ENCODE results near the gene OMA1. TPM values are rescaled to one million over a fixed set of nuclear protein-coding genes. Genes with fewer than 3 reads are reported as not detected.

The OMA1 gene
- total RNA-seq, 1 donor from 2014 or later: 33.4 TPM

DNA sequence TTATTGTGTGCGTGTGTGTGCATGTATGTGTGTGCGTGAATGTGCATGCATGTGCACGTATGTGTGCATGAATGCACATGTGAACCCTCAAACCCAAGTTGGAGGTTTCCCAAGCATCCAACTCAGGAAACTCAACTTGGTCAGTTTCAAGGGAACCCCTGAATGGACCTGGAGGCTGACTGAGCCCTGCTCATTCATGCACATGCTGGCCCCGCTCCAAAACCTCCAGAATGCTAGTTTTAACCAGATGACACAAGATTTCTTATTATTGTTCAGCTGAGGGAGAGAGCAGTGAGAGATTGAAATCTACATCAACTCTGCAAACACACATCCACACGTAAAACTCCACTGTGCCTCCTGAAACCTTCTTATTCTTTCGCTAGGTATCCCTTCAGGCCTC is 104.4 kb downstream of the OMA1 start:
- no peaks in the 10 kb centered on the region for H3K4me1 ChIP-seq
- DNase-seq: no peak
- intact Hi-C loops (cut with DNase I): no loop called here
- no peak overlapping the region for H3K27ac ChIP-seq
- no peak for ATAC-seq
- no peaks in the 10 kb centered on the region for H3K36me3 ChIP-seq
- no peak overlapping the region for H3K4me3 ChIP-seq
- no peaks in the 10 kb centered on the region for H3K9me3 ChIP-seq
- no peak for TF ChIP-seq CTCF (IDR thresholded peaks at IDR 0.05)
- no peaks in the 10 kb centered on the region for H3K27me3 ChIP-seq (ENCODE audit: low read depth)

DNA sequence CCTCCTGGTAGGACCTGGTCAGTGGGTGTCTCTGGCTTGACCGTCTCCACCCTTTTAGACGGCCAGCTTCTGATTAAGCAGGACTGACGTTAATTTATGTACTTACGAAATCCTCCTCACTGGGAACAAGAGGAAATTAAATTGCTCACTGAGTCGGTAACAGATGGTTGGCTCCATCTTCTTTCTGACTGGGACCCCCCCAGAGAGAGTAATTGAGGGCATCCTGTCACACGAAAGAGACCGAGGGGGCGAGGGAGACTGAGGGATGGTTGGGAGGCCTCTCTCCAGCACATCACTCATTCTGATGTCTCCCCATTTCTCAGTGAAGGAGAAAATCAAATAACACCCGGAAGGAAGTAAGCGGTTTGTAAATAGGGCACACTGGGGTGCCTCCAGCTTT is 104.8 kb downstream of the OMA1 start:
- H3K27me3 ChIP-seq (ENCODE audit: low read depth): no peaks in the 10 kb centered on the region
- ATAC-seq (no peak), DNase-seq (no peak)
- no peak overlapping the region for H3K4me3 ChIP-seq
- TF ChIP-seq CTCF (IDR thresholded peaks at IDR 0.05): no peak
- H3K27ac ChIP-seq: no peak overlapping the region
- intact Hi-C loops (cut with DNase I): no loop called here
- H3K4me1 ChIP-seq: no peaks in the 10 kb centered on the region
- H3K36me3 ChIP-seq: no peaks in the 10 kb centered on the region
- no peaks in the 10 kb centered on the region for H3K9me3 ChIP-seq

DNA sequence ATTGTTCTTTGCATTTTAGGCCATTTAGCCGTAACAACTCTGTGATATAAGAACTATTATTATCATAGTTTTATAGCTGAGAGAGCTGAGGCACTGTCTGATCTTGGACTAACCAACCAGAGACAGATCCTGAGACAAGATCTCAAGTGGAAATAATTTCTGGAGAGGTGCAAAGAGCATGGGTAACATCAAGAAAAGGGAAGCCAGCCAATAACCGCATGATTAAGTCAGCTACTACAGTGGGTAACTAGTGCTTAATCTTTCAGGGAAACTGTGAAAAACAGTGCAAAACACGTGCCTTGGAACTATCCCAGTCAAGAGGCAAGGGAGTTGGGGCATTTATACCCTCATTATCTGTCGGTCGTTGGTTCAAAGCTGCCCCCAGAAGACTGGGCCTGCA is 105.8 kb downstream of the OMA1 start:
- intact Hi-C loops (cut with DNase I): no loop called here
- no peak for TF ChIP-seq CTCF (IDR thresholded peaks at IDR 0.05)
- no peak for ATAC-seq

GRCh38 chr1:58439946-58440345 is 106.6 kb downstream of the OMA1 start:
- Histone ChIP-seq H3K27me3 (ENCODE audit: low read depth) (no peaks in the 10 kb centered on the region), H3K4me1 (no peaks in the 10 kb centered on the region), H3K36me3 (no peaks in the 10 kb centered on the region), H3K9me3 (no peaks in the 10 kb centered on the region), H3K4me3 (no peak overlapping the region), H3K27ac (no peak overlapping the region)
- no peak for ATAC-seq
- intact Hi-C loops (cut with DNase I): no loop called here
- DNase-seq: no peak
- TF ChIP-seq CTCF (IDR thresholded peaks at IDR 0.05): no peak

More for the DNA sequence above, 105.8 kb downstream of the OMA1 start:
- Histone ChIP-seq H3K36me3 (no peaks in the 10 kb centered on the region), H3K4me3 (no peak overlapping the region), H3K4me1 (no peaks in the 10 kb centered on the region), H3K27ac (no peak overlapping the region), H3K9me3 (no peaks in the 10 kb centered on the region), H3K27me3 (ENCODE audit: low read depth) (no peaks in the 10 kb centered on the region)
- DNase-seq: no peak

- no peak for DNase-seq
- Histone ChIP-seq H3K36me3 (no peaks in the 10 kb centered on the region), H3K27me3 (ENCODE audit: low read depth) (no peaks in the 10 kb centered on the region), H3K4me3 (no peak overlapping the region), H3K27ac (no peak overlapping the region), H3K9me3 (no peaks in the 10 kb centered on the region), H3K4me1 (no peaks in the 10 kb centered on the region)
- ATAC-seq: no peak
- intact Hi-C loops (cut with DNase I): no loop called here
- no peak for TF ChIP-seq CTCF (IDR thresholded peaks at IDR 0.05)
Observed at GRCh38 chr1:58438468-58438867, 108.1 kb downstream of the OMA1 start.

GRCh38 chr1:58437623-58438022 is 108.9 kb downstream of the OMA1 start:
- intact Hi-C loops (cut with DNase I): no loop called here
- Histone ChIP-seq H3K27me3 (ENCODE audit: low read depth) (no peaks in the 10 kb centered on the region), H3K4me3 (no peak overlapping the region), H3K4me1 (no peaks in the 10 kb centered on the region), H3K27ac (no peak overlapping the region), H3K36me3 (no peaks in the 10 kb centered on the region), H3K9me3 (no peaks in the 10 kb centered on the region)
- DNase-seq (no peak), ATAC-seq (no peak)
- TF ChIP-seq CTCF (IDR thresholded peaks at IDR 0.05): no peak

Measured in lower lobe of right lung (tissue), 2 donors.